GM23338 (cell line): ENCODE measurements around the gene IQCE. TPM values are rescaled to one million over a fixed set of nuclear protein-coding genes. Genes with fewer than 3 reads are reported as not detected.

ENCODE experiments used
- ATAC-seq: fragments of 200-7000 bp; cut with Tn5 transposase; 3 replicates; pipeline ENCODE4 v1.9.1; 2020
- DNase-seq: peaks from one replicate; pipeline ENCODE4 v3.0.0-alpha.2; 2015; ENCODE audit warnings: low spot score
- H2AFZ ChIP-seq: fragments of 200-600 bp; sonication (generic); 2 replicates; pipeline ENCODE4 v1.8.0; 2016; ENCODE audit warnings: antibody characterized with exemption, mild to moderate bottlenecking, moderate library complexity
- H3F3A ChIP-seq: fragments of 200-600 bp; sonication (generic); replicated peaks from 2 replicates; pipeline ENCODE4 v1.8.0; 2017; ENCODE audit warnings: antibody characterized with exemption, mixed run types, low read depth
- H3K27ac ChIP-seq: fragments of 200-600 bp; sonication (generic); 2 replicates; pipeline ENCODE4 v1.6.1; 2016; ENCODE audit warnings: low read depth
- H3K27me3 ChIP-seq: fragments of 200-600 bp; sonication (generic); 2 replicates; pipeline ENCODE4 v1.8.0; 2016; ENCODE audit warnings: mild to moderate bottlenecking, mixed run types, moderate library complexity; ENCODE audit not compliant: insufficient read depth
- H3K36me3 ChIP-seq: fragments of 200-600 bp; sonication (generic); 2 replicates; pipeline ENCODE4 v1.8.0; 2016; ENCODE audit warnings: mild to moderate bottlenecking; ENCODE audit not compliant: insufficient read depth
- H3K4me1 ChIP-seq: fragments of 200-600 bp; sonication (generic); 2 replicates; pipeline ENCODE4 v1.8.0; 2016; ENCODE audit warnings: mild to moderate bottlenecking, moderate library complexity; ENCODE audit not compliant: insufficient read depth
- H3K4me2 ChIP-seq: fragments of 200-600 bp; sonication (generic); 2 replicates; pipeline ENCODE4 v1.7.1; 2017; ENCODE audit warnings: mixed run types
- H3K4me3 ChIP-seq: fragments of 200-600 bp; sonication (generic); 2 replicates; pipeline ENCODE4 v1.6.1; 2016; ENCODE audit warnings: mixed run types
- H3K79me2 ChIP-seq: fragments of 200-600 bp; sonication (generic); replicated peaks from 2 replicates; pipeline ENCODE4 v1.8.0; 2017; ENCODE audit warnings: mild to moderate bottlenecking; ENCODE audit not compliant: insufficient read depth
- H3K9me2 ChIP-seq: fragments of 200-600 bp; sonication (generic); 2 replicates; pipeline ENCODE4 v1.8.0; 2017; ENCODE audit not compliant: insufficient read depth
- H4K20me1 ChIP-seq: fragments of 200-600 bp; sonication (generic); replicated peaks from 2 replicates; pipeline ENCODE4 v1.8.0; 2017; ENCODE audit warnings: mild to moderate bottlenecking; ENCODE audit not compliant: insufficient read depth
- H3K27ac Mint-ChIP-seq: 2 replicates; pipeline ENCODE4 v1.8.0; 2020; ENCODE audit warnings: inconsistent platforms, mild to moderate bottlenecking, moderate library complexity, mixed read lengths
- H3K27me3 Mint-ChIP-seq: 3 replicates; pipeline ENCODE4 v1.8.0; 2022; ENCODE audit warnings: low read depth, mild to moderate bottlenecking, moderate library complexity, mixed read lengths, inconsistent platforms; ENCODE audit not compliant: insufficient read depth, poor library complexity
- H3K36me3 Mint-ChIP-seq: 3 replicates; pipeline ENCODE4 v1.8.0; 2021; ENCODE audit warnings: low read depth, mild to moderate bottlenecking, inconsistent platforms, moderate library complexity, mixed read lengths
- H3K4me1 Mint-ChIP-seq: 3 replicates; pipeline ENCODE4 v1.8.0; 2020; ENCODE audit warnings: mild to moderate bottlenecking, inconsistent platforms, mixed read lengths
- H3K4me3 Mint-ChIP-seq: 3 replicates; pipeline ENCODE4 v1.8.0; 2021; ENCODE audit warnings: moderate library complexity, mild to moderate bottlenecking, inconsistent platforms, mixed read lengths
- H3K9me3 Mint-ChIP-seq: 3 replicates; pipeline ENCODE4 v1.8.0; 2020; ENCODE audit warnings: moderate library complexity, mild to moderate bottlenecking, inconsistent platforms, mixed read lengths
- CREB1 ChIP-seq: fragments of 250-450 bp; sonication (Bioruptor Pico); IDR thresholded peaks from 2 replicates; pipeline ENCODE4 v1.5.0; 2020; ENCODE audit warnings: low read depth, mild to moderate bottlenecking, moderate library complexity
- EZH2 ChIP-seq: fragments of 200-600 bp; sonication (generic); IDR thresholded peaks from one replicate; pipeline ENCODE4 v1.8.0; 2017; ENCODE audit warnings: antibody characterized with exemption, mild to moderate bottlenecking, low read depth; ENCODE audit not compliant: unreplicated experiment
- EZH2phosphoT487 ChIP-seq: fragments of 200-600 bp; sonication (generic); IDR thresholded peaks from one replicate; pipeline ENCODE4 v1.8.1; 2018; ENCODE audit warnings: antibody characterized with exemption; ENCODE audit not compliant: unreplicated experiment
- JUNB ChIP-seq: IDR thresholded peaks from one replicate; pipeline ENCODE4 v1.6.1; 2016; ENCODE audit warnings: antibody characterized with exemption; ENCODE audit not compliant: unreplicated experiment
- ZNF114 ChIP-seq: fragments of 250-450 bp; sonication (Bioruptor Pico); IDR thresholded peaks from 2 replicates; pipeline ENCODE4 v1.5.0; 2020; ENCODE audit warnings: mild to moderate bottlenecking, moderate library complexity
- ZNF331 ChIP-seq: fragments of 250-450 bp; sonication (Bioruptor Pico); IDR thresholded peaks from 2 replicates; pipeline ENCODE4 v1.5.0; 2020; ENCODE audit warnings: low read depth, mild to moderate bottlenecking, moderate library complexity
- polyA plus RNA-seq: library from polyadenylated mRNA; unstranded; fragments of >200 nt; fragmentation: Nextera tagmentation; extraction: Ambion mirVana; gene quantifications from 2 replicates; pipeline ENCODE4 v1.2.1, GENCODE V29; 2016
- total RNA-seq: library from RNA; depleted of rRNA; stranded (reverse); fragments of >200 nt; shearing (Covaris generic); gene quantifications from 2 replicates; pipeline ENCODE4 v1.2.3, GENCODE V29; 2014
- TF ChIP-seq, protein P1 (sequence below): fragments of 250-450 bp; sonication (Bioruptor Pico); IDR thresholded peaks from 2 replicates; pipeline ENCODE4 v1.5.0; 2020; ENCODE audit warnings: mild to moderate bottlenecking, moderate library complexity
- TF ChIP-seq, protein P2 (sequence below): IDR thresholded peaks from 2 replicates; pipeline ENCODE4 v1.6.1; 2016; ENCODE audit warnings: antibody characterized with exemption

The IQCE gene
- total and polyA plus RNA-seq, 2 experiments from 2014 or later: 5.0 to 7.7 TPM

DNA sequence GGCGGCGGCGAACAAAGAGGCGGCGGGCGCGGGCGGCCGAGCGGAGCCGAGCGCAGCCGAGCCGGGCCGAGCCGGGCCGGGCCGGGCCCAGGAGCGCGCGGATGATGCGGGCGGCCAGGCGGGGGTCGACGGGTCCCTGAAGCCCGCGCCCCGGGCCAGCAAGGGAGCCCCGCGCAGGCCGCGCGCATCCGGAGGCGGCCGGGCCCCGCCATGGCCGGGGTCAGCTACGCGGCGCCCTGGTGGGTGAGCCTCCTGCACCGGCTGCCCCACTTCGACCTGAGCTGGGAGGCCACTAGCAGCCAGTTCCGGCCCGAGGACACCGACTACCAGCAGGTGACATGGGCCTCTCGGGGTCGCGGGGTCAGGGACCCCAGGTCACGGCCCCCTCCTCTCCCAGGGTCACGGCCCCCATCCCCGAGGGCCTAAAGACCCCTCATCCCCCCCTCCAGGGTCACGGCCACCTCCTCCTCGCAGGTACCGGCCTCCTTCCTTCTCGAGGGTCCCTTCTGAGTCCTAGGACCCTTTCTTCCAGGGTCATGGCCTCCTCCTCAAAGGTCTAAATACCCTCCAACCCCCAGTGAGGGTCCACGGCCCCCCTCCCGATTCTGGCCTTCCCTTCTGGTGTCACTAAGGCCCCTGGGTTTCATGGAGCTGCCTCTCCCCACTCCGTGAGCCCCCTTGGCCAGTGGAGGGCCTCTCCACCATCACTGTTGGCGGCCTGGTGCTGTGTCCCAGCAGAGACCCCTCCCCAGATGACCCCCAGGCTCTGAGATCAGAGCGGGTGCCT is 73.4 kb downstream of the IQCE start, which contains the start of gene TTYH3:
TSS of gene TTYH3 (plus strand) at position 41 of the 787 bp plus-strand sequence. CDS start at position 211, 170 bp downstream.
- Histone ChIP-seq H3F3A (peaks cover 12% of the 10 kb centered on the region; the same call in 1 of the 2 replicates), H3K36me3 (no peaks in the 10 kb centered on the region), H3K27me3 (no peaks in the 10 kb centered on the region), H3K4me1 (peaks cover 16% of the 10 kb centered on the region; the same call in 1 of the 2 replicates), H3K79me2 (peaks cover 52% of the 10 kb centered on the region), H3K4me2 (peak within 1 kb of the TSS; percentile 93), H4K20me1 (peaks cover 18% of the 10 kb centered on the region), H3K27ac (peak within 1 kb of the TSS; percentile 56; the same call in 1 of the 2 replicates), H2AFZ (peak within 1 kb of the TSS; percentile 48; the same call in 1 of the 2 replicates), H3K9me2 (no peaks in the 10 kb centered on the region), H3K4me3 (peak within 1 kb of the TSS; percentile 93)
- H3K4me3 Mint-ChIP-seq: peak within 1 kb of the TSS; percentile 91
- TF ChIP-seq CREB1 (CRISPR knock-in tag) (no peak), ZNF114 (CRISPR knock-in tag) (no peak), EZH2phosphoT487 (no peak), ZNF331 (CRISPR knock-in tag) (no peak), EZH2 (no peak), JUNB (no peak)
- TF ChIP-seq, protein P1, sequence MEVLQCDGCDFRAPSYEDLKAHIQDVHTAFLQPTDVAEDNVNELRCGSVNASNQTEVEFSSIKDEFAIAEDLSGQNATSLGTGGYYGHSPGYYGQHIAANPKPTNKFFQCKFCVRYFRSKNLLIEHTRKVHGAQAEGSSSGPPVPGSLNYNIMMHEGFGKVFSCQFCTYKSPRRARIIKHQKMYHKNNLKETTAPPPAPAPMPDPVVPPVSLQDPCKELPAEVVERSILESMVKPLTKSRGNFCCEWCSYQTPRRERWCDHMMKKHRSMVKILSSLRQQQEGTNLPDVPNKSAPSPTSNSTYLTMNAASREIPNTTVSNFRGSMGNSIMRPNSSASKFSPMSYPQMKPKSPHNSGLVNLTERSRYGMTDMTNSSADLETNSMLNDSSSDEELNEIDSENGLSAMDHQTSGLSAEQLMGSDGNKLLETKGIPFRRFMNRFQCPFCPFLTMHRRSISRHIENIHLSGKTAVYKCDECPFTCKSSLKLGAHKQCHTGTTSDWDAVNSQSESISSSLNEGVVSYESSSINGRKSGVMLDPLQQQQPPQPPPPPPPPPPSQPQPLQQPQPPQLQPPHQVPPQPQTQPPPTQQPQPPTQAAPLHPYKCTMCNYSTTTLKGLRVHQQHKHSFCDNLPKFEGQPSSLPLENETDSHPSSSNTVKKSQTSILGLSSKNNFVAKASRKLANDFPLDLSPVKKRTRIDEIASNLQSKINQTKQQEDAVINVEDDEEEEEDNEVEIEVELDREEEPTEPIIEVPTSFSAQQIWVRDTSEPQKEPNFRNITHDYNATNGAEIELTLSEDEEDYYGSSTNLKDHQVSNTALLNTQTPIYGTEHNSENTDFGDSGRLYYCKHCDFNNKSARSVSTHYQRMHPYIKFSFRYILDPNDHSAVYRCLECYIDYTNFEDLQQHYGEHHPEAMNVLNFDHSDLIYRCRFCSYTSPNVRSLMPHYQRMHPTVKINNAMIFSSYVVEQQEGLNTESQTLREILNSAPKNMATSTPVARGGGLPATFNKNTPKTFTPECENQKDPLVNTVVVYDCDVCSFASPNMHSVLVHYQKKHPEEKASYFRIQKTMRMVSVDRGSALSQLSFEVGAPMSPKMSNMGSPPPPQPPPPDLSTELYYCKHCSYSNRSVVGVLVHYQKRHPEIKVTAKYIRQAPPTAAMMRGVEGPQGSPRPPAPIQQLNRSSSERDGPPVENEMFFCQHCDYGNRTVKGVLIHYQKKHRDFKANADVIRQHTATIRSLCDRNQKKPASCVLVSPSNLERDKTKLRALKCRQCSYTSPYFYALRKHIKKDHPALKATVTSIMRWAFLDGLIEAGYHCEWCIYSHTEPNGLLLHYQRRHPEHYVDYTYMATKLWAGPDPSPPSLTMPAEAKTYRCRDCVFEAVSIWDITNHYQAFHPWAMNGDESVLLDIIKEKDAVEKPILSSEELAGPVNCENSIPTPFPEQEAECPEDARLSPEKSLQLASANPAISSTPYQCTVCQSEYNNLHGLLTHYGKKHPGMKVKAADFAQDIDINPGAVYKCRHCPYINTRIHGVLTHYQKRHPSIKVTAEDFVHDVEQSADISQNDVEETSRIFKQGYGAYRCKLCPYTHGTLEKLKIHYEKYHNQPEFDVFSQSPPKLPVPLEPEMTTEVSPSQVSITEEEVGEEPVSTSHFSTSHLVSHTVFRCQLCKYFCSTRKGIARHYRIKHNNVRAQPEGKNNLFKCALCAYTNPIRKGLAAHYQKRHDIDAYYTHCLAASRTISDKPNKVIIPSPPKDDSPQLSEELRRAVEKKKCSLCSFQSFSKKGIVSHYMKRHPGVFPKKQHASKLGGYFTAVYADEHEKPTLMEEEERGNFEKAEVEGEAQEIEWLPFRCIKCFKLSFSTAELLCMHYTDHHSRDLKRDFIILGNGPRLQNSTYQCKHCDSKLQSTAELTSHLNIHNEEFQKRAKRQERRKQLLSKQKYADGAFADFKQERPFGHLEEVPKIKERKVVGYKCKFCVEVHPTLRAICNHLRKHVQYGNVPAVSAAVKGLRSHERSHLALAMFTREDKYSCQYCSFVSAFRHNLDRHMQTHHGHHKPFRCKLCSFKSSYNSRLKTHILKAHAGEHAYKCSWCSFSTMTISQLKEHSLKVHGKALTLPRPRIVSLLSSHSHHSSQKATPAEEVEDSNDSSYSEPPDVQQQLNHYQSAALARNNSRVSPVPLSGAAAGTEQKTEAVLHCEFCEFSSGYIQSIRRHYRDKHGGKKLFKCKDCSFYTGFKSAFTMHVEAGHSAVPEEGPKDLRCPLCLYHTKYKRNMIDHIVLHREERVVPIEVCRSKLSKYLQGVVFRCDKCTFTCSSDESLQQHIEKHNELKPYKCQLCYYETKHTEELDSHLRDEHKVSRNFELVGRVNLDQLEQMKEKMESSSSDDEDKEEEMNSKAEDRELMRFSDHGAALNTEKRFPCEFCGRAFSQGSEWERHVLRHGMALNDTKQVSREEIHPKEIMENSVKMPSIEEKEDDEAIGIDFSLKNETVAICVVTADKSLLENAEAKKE (CRISPR knock-in tag): no peak
- TF ChIP-seq, protein P2, sequence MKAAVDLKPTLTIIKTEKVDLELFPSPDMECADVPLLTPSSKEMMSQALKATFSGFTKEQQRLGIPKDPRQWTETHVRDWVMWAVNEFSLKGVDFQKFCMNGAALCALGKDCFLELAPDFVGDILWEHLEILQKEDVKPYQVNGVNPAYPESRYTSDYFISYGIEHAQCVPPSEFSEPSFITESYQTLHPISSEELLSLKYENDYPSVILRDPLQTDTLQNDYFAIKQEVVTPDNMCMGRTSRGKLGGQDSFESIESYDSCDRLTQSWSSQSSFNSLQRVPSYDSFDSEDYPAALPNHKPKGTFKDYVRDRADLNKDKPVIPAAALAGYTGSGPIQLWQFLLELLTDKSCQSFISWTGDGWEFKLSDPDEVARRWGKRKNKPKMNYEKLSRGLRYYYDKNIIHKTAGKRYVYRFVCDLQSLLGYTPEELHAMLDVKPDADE: no peak
- no peaks in the 10 kb centered on the region for H3K9me3 Mint-ChIP-seq
- DNase-seq (no peak), ATAC-seq (peak; percentile 28)
- H3K36me3 Mint-ChIP-seq: peaks cover 3% of the 10 kb centered on the region; the same call in 1 of the 3 replicates
- peaks cover 32% of the 10 kb centered on the region for H3K4me1 Mint-ChIP-seq
- H3K27me3 Mint-ChIP-seq: peaks cover 9% of the 10 kb centered on the region
- H3K27ac Mint-ChIP-seq: peak within 1 kb of the TSS; percentile 95
